Right atrium auricular region (tissue), 2 donors: ENCODE results near the gene VEZT. TPM values are rescaled to one million over a fixed set of nuclear protein-coding genes. Genes with fewer than 3 reads are reported as not detected.

ENCODE experiments used
- DNase-seq: peaks from one replicate; pipeline ENCODE4 v3.0.0-alpha.2; 2019; ENCODE audit warnings: low spot score
- H3K27ac ChIP-seq, 2 donors: fragments of 200-600 bp; sonication (generic); 1 replicate in 1 of 2; 2 replicates in 1 of 2; pipeline ENCODE4 v1.5.1; 2016 to 2019
- H3K27me3 ChIP-seq, 2 donors: fragments of 200-600 bp; sonication (generic); one replicate each; pipeline versions ENCODE4 v1.5.1 to v1.6.0; 2017 to 2019
- H3K36me3 ChIP-seq: fragments of 200-600 bp; sonication (generic); one replicate; pipeline ENCODE4 v1.5.1; 2016
- H3K4me1 ChIP-seq, 2 donors: fragments of 200-600 bp; sonication (generic); one replicate each; pipeline versions ENCODE4 v1.5.1 to v1.6.0; 2017 to 2019
- H3K4me3 ChIP-seq, 2 donors: fragments of 200-600 bp; sonication (generic); 1 replicate in 1 of 2; 2 replicates in 1 of 2; pipeline ENCODE4 v1.5.1; 2017 to 2019; ENCODE audit warnings: mild to moderate bottlenecking in 1 of 2, moderate library complexity in 1 of 2
- H3K9me3 ChIP-seq, 2 donors: fragments of 200-600 bp; sonication (generic); one replicate each; pipeline ENCODE4 v1.5.1; 2019
- CTCF ChIP-seq, 2 donors: fragments of 200-600 bp; sonication (generic); IDR thresholded peaks; one replicate each; pipeline ENCODE4 v1.5.1; 2019; ENCODE audit warnings: antibody characterized with exemption in 2 of 2
- total RNA-seq, 2 donors: library from RNA; depleted of rRNA; stranded (reverse); fragments of >200 nt; gene quantifications; one replicate each; pipeline ENCODE4 v1.1.0, GENCODE V29; 2016

VEZT gene
- total RNA-seq, 2 donors from 2014 or later, result 66.6 to 69.8 TPM

- H3K36me3 ChIP-seq, result peaks cover 29% of the 10 kb centered on the region
- no peaks in the 10 kb centered on the region for H3K27me3 ChIP-seq
- H3K4me3 ChIP-seq, result no peak overlapping the region
- no peak for DNase-seq
- H3K4me1 ChIP-seq, result peaks cover 0 to 5% of the 10 kb centered on the region in 2 donors
- H3K27ac ChIP-seq, result no peak overlapping the region
- no peaks in the 10 kb centered on the region for H3K9me3 ChIP-seq
- no peak for TF ChIP-seq CTCF (IDR thresholded peaks at IDR 0.05)
Observed at GRCh38 chr12:95269892-95270291, 52.3 kb downstream of the VEZT start.

DNA sequence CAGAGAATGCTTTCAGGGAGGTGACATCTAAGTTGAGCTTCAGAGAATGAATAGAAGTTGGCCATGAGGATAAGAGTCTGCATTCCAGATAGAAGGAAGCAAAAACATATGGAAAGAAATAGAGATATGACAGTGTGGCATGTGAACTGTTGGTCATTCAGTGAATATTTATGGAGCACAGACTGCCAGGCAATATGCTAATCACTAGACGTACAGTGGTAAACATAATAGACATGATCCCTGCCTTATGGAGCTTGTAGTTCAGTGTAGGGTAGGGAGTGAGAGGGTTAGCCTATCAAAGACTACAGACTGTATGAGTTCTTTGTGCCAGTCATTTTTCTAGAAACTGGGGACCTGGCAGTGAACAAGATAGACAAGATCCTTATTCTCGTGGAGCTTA lies 53.9 kb downstream of the VEZT start:
- Histone ChIP-seq H3K4me1 (no peaks in the 10 kb centered on the region), H3K27me3 (no peaks in the 10 kb centered on the region), H3K36me3 (peaks cover 38% of the 10 kb centered on the region), H3K27ac (no peak overlapping the region), H3K4me3 (no peak overlapping the region), H3K9me3 (no peaks in the 10 kb centered on the region)
- no peak for DNase-seq
- TF ChIP-seq CTCF (IDR thresholded peaks at IDR 0.05), result no peak

DNA sequence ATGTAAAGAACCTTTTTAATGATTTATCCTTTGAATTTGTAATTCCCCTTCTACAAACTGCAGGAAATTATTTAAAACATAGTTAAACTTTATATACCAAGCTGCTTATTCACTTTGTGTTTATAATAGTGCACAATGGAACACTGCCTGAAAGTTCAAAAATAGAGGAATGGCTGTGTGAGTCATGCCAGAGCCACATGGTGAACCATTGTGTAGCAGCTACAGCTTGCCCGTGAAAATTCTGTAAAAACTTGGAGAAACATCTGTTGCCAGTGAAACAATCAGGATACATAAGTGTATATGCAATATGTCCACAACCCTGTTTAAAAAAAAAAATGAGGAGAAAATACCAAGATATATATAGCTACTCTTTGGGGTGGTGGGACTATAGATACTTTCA lies 59.5 kb downstream of the VEZT start:
- no peaks in the 10 kb centered on the region for H3K4me1 ChIP-seq
- DNase-seq, result no peak
- no peak overlapping the region for H3K27ac ChIP-seq
- H3K27me3 ChIP-seq, result no peaks in the 10 kb centered on the region
- peaks cover 29% of the 10 kb centered on the region for H3K36me3 ChIP-seq
- TF ChIP-seq CTCF (IDR thresholded peaks at IDR 0.05), result no peak
- H3K9me3 ChIP-seq, result no peaks in the 10 kb centered on the region
- no peak overlapping the region for H3K4me3 ChIP-seq

DNA sequence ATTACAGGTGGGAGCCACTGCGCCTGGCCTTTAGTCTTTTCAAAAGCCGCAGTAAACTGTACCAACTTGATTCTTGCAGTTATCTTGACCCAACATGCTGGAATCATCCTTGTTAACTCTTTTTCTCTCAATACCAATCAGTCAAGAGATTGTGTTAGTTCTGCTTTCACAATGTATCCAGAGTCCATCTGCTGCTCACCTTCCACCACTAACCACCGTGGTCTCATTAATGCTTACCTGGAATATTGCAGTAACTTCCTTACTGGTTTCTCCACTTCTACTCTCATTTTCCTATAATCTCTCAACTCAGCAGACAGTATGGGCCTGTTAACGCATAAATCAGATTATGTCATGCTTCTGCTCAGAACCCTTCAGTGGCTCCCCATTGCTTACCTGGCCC lies 62.2 kb downstream of the VEZT start:
- TF ChIP-seq CTCF (IDR thresholded peaks at IDR 0.05), result no peak
- H3K4me1 ChIP-seq, result no peaks in the 10 kb centered on the region
- H3K4me3 ChIP-seq, result no peak overlapping the region
- DNase-seq, result no peak
- H3K27me3 ChIP-seq, result no peaks in the 10 kb centered on the region
- no peaks in the 10 kb centered on the region for H3K9me3 ChIP-seq
- H3K27ac ChIP-seq, result no peak overlapping the region
- peaks cover 42% of the 10 kb centered on the region for H3K36me3 ChIP-seq

- Histone ChIP-seq H3K27me3 (no peaks in the 10 kb centered on the region), H3K9me3 (no peaks in the 10 kb centered on the region), H3K4me1 (no peaks in the 10 kb centered on the region), H3K36me3 (peaks cover 29% of the 10 kb centered on the region), H3K4me3 (no peak overlapping the region), H3K27ac (no peak overlapping the region)
- no peak for DNase-seq
- TF ChIP-seq CTCF (IDR thresholded peaks at IDR 0.05), result no peak
Observed at GRCh38 chr12:95282266-95282665, 64.7 kb downstream of the VEZT start.

GRCh38 chr12:95283371-95283770 lies 65.8 kb downstream of the VEZT start:
- H3K4me1 ChIP-seq, result no peaks in the 10 kb centered on the region
- no peak for DNase-seq
- TF ChIP-seq CTCF (IDR thresholded peaks at IDR 0.05), result no peak
- no peaks in the 10 kb centered on the region for H3K9me3 ChIP-seq
- peaks cover 29% of the 10 kb centered on the region for H3K36me3 ChIP-seq
- H3K4me3 ChIP-seq, result no peak overlapping the region
- H3K27me3 ChIP-seq, result no peaks in the 10 kb centered on the region
- H3K27ac ChIP-seq, result no peak overlapping the region
